Colon (tissue), 2 donors: Measurements from ENCODE around the gene DRAM1.
"Not testable (repeated sequence)": the region's sequence is repeated elsewhere in the genome, so short reads cannot be mapped to it uniquely, and the experiment has no call there.

Experiments used
- FAIRE-seq: peaks from 2 replicates; lab custom pipeline; 2012; peaks lifted over from hg19 to GRCh38; lab: Jason Lieb, UNC
- donor health status: control.
- donor health status: control.

Gene DRAM1

DNA sequence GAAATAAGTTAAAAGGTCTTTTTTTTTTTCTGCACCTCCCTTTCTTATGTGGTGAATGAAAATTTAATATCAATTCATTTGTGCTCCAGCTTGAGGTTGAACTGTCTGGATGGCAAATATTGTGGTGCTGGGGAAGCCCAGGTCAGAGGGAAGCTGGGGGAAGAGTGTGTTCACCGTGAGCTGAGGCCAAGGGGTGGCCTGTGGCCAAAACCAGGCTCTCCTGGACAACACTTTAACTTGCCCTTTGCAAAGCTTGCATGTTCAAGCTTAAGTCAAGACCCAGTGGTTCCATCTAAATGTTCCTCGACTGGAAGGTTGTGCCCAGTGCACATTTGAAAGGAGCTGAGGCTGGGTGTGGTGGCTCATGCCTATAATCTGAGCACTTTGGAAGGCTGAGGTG lies 28.8 kb downstream of the DRAM1 start:
- no peak for FAIRE-seq

DNA sequence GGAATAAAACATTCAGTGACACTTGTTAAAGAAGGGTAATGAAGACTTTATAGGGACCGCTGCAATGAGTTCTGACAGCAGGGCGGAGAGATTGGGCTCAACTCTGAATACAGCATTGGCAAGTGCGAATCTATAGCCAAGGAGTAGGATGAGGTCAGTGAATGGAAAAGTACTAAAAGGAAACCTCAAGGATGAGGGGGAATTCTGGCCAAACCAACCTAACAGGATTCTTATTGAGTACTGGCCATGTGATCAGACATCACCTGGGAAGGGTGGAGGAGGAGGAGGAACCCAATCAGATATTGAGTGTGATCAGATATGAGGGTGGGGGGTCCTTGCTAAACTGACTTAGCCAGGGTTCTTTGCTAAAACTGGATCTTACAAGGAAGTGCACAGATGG lies 31.0 kb downstream of the DRAM1 start:
- FAIRE-seq, result no peak

DNA sequence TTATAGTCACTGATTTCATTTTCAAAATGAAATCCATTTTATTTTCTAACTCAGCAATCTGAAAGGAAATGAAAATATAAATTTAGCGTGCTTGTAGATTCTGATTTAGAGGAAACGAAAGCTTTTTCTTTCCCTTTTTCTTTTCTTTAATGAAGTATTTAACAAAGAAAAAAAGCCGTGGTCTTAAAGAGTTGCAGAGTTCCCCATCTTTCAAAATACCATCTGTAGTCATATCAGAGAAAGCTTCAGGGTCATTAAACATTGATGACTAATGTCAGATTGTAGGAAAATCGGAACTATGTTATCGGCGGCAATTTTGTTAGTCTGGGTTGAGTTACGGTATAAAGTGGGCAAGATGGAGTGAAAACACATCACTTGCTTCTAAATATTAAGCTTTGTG lies 32.3 kb downstream of the DRAM1 start:
- no peak for FAIRE-seq

DNA sequence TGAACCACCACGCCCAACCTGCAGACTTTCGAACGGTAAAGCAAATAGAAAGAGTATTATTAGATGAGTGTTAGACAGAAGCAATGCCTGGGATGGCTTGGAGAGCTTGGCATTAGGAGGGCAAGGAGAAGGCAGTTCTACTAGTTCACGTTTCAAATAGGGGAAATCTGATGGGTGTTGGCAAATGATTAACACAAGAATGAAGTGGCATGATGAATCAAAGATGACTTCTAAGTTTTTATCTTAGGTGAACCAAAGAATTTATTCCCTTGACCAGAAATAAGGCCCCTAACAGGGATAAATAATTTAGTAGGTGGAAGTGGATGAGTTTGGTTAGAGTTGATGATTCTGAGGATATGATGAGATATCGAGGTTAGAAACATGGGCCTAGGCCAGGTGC lies 38.5 kb downstream of the DRAM1 start:
- no peak for FAIRE-seq

DNA sequence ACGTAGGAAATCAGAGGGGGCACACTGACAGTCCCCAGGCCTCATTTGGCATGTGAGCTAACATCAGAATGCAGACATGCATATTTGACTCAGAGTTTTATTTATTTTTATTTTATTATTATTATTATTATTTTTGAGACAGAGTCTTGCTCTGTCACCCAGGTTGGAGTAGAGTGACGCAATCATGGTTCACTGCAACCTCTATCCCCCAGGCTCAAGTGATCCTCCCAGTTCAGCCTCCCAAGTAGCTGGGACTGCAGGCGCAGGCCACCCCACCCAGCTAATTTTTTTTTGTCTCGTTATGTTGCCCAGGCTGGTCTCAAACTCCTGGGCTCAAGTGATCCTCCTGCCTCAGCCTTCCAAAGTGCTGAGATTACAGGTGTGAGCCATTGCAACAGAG lies 41.4 kb downstream of the DRAM1 start:
- not testable (repeated sequence) for FAIRE-seq

DNA sequence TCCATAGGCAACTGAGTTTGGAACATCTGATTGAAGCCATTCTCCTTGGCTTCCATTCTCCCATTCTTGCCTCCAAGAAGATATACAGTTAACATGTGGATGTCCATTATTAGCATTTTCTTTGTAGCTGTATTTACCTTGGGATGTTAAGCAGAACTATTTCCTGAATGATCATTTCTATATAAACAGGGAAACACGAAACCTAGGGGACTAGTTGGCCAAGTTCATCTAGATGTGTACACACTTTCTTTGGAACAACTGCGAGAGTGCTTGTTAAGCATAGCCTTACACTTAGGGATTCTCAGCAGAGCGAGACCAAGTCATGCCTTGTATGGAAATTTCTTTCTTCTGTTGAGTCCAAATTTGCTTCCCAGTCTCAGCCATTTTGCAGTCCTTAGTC lies 42.1 kb downstream of the DRAM1 start:
- FAIRE-seq, result no peak

DNA sequence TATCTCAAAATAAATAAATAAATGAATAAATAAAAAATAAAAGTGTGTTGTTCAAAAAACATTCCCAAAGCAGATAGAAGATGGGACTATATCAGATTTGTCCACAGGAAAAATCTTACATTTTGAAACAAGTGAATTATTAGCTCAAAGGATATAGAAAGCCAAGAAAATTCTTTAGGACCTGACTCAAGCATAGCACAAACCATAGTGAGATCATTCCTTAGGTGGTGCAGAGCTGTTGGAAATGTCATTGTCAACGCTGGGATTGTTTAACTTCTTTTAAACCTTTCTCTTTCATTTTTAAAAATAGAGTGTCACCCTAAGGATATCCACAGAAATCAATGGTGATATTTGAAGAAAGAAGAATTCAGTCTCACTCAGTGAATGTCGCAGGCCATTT lies 43.5 kb downstream of the DRAM1 start:
- FAIRE-seq, result no peak

DNA sequence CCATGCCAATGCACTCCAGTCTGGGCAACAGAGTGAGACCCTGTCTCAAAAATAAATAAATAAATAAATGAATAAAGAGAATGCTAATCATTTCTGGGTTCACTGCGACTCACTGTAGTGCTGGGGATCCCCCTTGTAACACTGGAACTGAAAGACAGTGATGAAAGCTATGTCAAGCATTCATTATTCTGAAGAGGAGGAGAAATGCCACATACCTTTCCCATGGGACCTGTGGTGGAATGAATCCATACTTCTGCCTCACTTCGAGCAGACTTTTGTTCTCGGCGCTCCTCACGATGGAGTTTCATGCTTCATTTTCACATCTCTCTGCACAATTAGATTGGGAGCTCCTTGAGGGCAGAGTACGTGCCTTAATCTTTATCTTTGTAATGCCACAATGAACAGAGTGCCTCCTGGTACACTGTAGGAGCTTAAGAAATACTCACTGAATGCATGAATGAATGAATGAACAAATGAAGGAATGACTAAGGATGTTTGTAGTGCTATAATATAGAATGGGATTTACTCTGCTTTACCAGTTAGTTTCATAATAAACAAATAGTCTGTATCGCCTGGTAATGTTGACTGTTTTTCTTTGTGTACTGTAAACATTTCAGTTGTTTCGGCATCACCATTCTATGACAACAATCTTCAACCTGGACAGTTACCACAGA lies 45.8 kb downstream of the DRAM1 start:
- FAIRE-seq, result no peak

DNA sequence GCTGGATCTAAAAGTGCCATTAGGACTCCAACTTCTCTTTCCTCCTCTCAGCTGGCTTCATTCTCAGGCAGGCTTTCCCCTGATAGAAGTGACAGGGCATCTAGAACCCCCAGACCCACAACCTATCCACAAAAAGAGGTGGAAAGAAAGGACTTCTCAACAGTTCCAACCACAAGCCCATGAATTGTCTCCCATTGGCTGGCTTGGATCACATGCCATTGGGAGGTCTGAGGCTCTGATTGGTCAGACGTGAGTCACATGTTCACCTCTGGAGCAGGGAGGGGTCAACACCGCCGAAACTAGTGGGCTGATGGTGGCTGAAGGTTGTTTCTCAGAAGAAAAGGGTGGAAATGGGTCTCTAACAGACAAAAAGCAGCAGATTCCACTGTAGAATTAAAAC lies 47.2 kb downstream of the DRAM1 start:
- FAIRE-seq, result no peak

DNA sequence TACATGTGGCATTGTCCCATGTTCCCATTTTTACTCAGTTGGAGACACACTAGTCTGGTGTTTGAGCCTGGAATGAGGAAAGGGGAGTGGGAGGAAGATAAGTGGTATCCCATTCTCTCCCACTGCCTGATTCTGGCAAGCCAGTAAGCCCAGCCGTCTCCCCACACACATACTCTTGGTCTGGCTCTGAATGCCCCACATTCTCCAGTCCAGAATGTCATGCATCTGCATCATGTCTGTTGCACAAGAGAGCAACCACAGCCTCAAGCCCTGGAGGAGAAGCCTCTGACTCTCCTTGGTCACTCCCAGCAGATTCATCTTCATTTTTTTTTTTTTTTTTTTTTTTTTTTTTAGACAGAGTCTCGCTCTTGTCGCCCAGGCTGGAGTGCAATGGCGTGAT lies 48.0 kb downstream of the DRAM1 start:
- FAIRE-seq, result no peak

DNA sequence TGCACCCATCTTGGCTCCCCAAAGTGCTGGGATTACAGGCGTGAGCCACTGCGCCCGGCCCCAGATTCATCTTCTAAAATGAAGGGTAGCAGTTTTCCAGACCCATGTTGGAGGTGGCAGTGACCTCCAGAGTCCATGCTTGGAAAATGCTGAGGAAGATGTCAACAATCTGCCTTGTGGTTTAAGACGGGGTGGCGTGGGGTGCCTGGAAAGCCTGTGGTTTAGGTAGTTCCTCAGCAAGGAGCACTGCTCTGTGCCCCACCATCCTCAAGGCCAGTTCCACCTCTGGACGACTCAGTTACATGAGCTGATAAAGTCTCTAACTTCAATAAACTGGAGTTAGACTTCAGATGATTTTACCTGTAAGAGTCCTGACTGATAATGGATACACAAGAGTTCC lies 48.6 kb downstream of the DRAM1 start:
- no peak for FAIRE-seq

DNA sequence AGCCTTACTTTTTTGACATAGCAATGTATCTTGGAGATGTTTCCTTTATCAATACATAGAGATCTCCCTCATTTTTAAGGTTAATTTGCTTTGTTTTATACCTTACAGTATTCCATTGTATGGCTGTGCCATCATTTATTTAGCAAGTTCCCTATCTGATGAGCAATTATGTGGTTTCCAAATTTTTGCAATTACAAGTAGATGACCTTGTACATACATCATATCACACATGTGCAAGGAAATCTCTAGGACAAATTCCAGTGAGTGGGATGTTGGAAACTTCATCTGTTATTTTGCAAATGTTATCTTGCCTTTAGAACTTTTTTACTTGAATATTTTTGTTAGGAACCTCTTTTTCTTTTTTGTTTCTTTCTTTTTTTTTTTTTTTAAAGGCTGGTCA lies 49.7 kb downstream of the DRAM1 start:
- no peak for FAIRE-seq

DNA sequence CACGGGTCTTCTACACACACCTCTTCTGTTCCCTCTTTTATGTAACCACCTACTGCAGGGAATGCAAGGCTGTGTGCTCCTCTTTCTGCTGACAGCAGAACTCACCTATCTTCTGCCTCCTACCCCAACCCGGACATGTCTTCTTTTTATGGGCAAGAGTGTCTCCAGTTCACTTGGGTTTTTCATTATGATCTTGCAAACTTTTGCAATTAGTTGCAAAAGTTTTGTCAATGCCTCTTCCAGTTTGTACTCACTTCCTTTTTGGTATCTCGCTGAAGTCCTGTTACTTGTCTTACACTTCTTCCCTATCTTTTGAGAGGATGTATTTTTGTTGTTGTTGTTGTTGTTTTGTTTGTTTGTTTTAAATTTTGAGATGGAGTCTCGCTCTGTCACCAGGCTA lies 50.6 kb downstream of the DRAM1 start:
- no peak for FAIRE-seq

DNA sequence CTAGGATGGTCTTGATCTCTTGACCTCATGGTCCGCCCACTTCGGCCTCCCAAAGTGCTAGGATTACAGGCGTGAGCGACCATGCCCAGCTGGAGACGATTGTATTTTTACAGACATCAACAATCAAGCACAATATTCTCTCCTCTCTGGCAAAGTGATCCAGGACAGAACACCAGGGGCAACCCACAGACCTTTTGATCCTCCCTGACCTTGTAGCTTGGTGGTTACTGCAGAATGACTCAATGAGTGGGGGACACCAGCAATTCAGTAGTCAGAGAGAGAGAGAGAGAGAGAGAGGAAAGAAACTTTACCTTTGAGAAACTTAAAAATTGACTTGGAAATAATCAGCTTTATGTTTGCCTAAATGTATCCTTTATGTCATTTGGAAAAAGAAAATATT lies 51.2 kb downstream of the DRAM1 start:
- no peak for FAIRE-seq

DNA sequence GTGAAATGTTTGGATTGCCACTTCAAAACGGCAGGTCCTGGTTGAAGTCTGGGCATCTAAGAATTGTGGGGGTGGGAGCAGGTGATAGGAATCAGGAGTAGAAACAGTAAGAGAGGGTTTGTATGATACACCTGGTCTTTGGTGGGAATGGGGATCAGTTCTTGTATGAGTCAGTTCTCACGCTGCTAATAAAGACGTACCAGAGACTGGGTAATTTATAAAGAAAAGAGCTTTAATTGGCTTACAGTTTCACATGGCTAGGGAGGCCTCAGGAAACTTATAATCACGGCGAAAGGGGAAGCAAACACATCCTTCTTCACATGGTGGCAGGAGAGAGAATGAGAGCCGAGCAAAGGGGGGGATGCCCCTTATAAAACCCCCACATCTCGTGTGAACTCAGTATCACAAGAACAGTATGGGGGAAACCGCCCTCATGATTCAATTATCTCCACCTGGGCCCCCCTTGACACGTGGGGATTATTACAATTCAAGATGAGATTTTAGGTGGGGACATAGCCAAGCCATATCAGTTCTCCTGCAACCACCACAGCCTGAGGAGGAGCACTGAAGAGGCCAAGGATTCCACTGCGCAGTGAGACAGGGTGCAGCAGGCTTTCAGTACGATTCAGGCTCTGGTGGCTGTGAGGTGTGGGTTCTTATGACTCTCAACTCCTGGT lies 52.1 kb downstream of the DRAM1 start:
- FAIRE-seq, result no peak

DNA sequence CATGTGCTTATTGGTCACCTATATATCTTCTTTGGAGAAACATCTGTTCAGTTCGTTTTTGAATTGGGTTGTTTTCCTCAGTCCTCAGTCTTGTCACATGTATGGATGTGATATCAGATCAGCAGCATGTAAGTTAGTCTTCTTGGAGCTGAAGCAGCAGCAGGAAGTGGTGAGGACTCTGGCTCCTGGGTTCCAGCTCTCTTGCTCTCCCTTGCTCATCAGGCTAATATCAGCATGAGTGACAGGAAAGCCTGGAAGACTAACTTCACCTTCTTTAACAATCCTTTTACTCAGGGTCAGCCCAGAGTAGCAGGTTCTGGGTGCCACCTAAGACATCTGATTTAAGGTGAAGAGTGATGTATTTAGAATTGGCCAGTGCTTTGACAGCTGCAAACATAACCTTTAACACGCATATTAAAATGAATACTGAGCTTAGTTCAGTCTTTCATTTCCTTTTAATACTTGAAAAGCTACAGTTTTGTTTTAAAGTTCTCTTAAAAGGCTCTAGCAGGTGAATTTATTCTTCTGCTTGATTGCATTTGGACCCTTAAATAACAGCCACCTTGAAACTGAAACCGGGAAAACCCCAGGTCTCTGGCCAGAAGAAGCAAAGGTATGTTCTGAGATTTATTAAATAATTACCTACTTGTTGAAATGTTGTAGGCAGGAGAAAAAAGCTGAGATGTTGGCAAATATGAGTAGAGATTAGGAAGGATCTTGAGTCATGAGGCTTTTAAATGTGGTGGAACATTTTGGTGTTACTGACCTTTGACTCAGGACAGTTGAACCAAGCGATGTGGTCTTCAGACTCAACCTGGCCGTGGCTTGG lies 54.3 kb downstream of the DRAM1 start:
- FAIRE-seq, result no peak

DNA sequence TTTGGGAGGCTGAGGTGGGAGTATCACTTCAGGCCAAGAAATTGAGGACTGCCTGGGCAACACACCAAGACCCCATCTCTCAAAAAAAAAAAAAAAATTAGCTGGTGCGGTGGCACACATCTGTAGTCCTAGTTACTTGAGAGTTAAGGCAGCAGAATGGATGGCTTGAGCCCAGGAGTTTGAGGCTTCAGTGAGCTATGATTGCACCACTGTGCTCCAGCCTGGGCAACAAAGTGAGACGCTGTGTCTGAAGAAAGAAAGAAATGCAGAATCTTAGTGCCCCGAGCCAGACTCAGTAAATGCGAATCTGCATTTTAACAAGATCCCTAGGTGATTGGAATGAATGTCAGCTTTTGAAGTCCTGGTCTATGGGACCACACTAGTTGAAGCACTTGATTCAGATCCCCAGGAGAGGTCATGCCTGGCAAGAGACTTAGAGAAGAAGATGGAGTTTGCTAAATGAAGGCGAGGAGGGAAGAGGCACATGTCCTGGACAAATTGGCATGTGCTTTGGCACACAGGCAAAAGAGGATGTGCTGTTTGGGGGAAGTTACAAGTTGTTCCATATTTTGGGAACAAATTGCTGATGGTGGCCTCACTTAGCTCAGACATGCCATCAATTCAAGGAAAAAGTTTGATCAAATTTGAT lies 56.6 kb downstream of the DRAM1 start:
- no peak for FAIRE-seq

DNA sequence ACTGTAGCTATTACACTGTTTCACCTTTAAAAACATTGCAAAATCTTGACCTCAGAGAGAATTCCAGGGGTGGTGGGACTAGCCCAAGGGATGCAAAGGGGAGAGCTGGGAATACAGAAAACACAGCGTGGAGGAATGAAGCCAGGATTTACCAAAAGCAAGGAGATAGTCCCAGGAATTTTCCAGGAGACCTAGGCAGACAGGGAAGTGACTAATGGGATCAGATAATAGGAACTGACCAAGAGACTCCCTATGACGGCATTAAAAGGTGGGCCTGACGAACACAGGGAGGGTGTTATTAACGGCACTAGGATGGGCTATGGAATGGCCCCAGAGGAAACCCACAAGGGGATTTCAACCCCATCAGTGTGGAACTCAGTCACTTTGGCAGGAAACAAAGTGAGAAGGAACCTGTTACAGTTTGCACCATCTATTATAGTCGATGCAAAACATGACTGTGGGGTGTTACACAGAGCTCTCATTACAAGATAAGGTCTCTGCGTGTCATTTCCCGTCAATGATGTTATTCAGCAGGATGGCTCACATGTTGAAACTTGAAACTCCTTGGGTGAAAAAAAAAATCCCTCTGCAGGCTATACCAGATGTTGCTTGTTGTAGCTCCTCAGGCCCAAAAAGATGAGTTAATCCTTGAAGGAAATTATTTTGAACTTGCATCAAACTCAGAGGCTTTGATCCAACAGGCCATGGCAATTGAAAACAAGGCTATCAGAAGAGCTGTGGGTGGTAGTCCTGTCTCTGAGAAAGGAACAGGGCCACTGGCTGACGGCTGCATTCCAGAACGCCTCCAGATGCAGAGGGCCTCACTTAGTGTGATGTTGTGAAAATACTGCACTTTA lies 58.7 kb downstream of the DRAM1 start:
- no peak for FAIRE-seq

DNA sequence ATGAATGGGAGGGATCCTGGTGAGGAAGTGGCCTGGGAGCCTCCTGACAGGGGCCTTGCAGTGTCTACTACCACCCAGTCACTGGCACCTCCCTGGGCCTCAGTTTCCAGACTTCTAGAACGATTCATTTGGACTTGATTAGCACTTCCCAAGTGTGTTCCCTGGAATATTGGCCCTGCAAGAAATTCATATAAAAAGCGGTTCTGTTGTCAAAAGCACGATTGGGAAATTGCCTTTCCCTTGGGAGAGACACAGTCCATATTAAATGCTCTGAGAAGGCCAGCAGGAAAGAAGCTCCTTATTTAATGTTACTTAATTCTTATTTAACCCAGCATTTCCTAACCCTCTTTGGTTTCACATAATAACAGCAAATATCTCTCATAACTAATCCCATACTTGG lies 61.9 kb downstream of the DRAM1 start:
- no peak for FAIRE-seq

DNA sequence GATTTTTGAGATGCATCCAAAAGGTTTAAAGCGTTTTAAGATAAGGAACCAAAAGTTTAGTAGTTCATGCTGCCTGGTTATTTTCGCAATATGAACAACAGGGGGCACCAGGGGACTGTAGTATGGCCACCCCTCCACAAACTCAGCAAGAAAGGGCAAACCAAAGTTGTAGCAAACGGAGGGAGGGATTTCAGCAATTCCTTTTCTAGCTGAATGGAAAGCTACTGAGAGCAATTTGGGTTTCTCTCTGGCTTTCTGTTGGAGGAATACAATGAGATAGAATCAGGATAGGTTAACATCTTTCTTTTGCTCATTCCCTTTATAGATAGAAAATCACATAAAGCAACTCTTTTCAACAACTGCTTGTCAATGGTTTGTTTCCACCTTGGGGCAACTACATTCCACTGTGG lies 62.5 kb downstream of the DRAM1 start:
- FAIRE-seq, result no peak

DNA sequence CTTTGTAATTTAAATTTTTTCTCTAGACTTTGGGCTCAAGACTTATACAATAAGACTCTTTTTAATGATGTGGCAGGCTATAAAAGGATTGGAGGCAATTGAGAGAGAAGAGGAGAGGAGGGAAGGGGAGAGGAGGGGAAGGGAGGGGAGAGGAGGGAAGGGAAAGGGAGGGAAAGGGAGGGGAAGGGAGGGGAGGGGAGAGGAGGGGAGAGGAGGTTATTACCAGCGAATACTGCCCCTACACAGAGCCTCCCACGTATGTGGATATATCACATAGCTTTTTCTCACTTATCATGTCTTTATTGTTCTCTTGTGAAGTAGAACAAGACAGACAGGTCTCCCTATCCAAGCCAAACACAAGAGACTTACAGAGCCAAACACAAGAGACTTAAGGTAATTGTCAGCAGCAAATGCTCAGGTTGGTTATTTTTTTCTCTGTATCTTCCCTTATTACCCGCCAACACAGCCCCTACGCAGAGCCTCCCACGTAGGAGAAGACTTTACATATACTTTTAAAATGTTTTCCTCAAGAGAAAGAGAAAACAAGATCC lies 63.1 kb downstream of the DRAM1 start:
- no peak for FAIRE-seq
